Activated CD8-positive, alpha-beta T cell treated with anti-CD3 and anti-CD28 coated beads for 36 hours (primary cell): ENCODE results near the gene GSTP1. TPM values are rescaled to one million over a fixed set of nuclear protein-coding genes. Genes with fewer than 3 reads are reported as not detected.
"Not testable (repeated sequence)": the region's sequence is repeated elsewhere in the genome, so short reads cannot be mapped to it uniquely, and the experiment has no call there.

Experiments used
- ATAC-seq: fragments of 200-7000 bp; cut with Tn5 transposase; one replicate; pipeline ENCODE4 v1.10.0; 2021; ENCODE audit warnings: mild to moderate bottlenecking, moderate library complexity
- CTCF ChIA-PET: fragments of 350-600 bp; sonication (Branson Sonifier 250); formaldehyde crosslinking; loops from one replicate; lab custom pipeline; 2021; ENCODE audit warnings: antibody characterized with exemption; lab: Charles Lee
- POLR2A ChIA-PET: fragments of 350-600 bp; sonication (Branson Sonifier 250); formaldehyde crosslinking; loops from one replicate; lab custom pipeline; 2021; ENCODE audit warnings: antibody characterized with exemption; lab: Charles Lee
- DNase-seq: peaks from one replicate; pipeline ENCODE4 v3.0.0-alpha.2; 2020
- H3K27ac Mint-ChIP-seq: one replicate; pipeline ENCODE4 v1.8.0; 2021; ENCODE audit warnings: mild to moderate bottlenecking, mixed read lengths
- H3K27me3 Mint-ChIP-seq: one replicate; pipeline ENCODE4 v1.8.0; 2021; ENCODE audit warnings: mixed read lengths
- H3K36me3 Mint-ChIP-seq: one replicate; pipeline ENCODE4 v1.8.0; 2021; ENCODE audit warnings: low read depth, mixed read lengths
- H3K4me1 Mint-ChIP-seq: one replicate; pipeline ENCODE4 v1.8.0; 2021; ENCODE audit warnings: low read depth, mixed read lengths
- H3K4me3 Mint-ChIP-seq: one replicate; pipeline ENCODE4 v1.8.0; 2021; ENCODE audit warnings: mild to moderate bottlenecking, moderate library complexity, mixed read lengths
- H3K9me3 Mint-ChIP-seq: one replicate; pipeline ENCODE4 v1.8.0; 2021; ENCODE audit warnings: mixed read lengths
- intact Hi-C: fragments of 100-400 bp; cut with micrococcal nuclease; formaldehyde crosslinking; loops from one replicate; pipeline ENCODE4 v1.10.0; 2022
- total RNA-seq, 2 experiments: library from RNA; stranded (reverse); gene quantifications; one replicate each; pipeline ENCODE4 v1.2.3, GENCODE V29; 2021
- TF ChIP-seq, protein P1 (sequence below): fragments of 200-600 bp; IDR thresholded peaks from one replicate; pipeline ENCODE4 v1.8.0; 2022; ENCODE audit warnings: antibody characterized with exemption, mild to moderate bottlenecking

Gene GSTP1
- total RNA-seq, 2 experiments from 2014 or later = 467 to 472 TPM

DNA sequence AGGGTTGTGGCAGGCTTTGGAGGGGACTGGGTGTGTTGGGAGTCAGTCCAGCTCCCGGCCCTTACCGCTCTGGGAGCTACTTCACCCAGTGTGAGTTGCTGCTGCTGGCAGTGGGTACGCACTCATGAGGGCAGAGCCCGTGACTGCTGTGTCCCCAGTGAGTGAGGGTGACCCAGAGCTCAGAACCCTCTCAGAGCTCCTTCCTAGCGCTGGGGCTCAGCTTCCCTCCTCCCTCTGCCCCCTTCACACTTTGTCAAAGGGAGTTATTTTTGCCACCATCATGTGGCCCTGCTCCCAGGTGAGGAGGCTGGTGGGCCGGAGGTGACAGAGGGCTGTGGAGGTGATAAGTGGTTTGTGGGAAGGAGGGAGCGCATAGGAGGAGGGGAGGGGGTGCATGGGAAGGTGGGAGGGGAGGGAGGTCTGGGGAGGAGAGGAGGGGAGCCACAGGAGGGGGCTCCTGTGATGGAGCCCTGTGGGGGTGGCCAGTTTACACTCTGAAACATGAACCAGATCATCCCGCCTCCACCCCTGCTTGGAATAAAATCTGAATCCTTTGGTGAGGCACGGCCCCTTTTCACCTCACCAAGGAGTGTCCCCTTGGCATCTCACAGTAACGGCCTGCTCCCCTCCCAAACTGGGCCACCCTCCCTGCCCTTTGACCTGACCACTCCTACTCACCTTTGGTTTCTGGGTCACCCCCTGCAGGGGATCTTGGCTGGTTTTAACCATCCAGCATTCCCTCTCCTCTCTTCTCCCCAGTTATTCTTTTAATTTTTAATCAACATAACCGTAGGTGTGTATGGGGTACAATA is 33.0 kb downstream of the GSTP1 start:
- H3K4me3 Mint-ChIP-seq = peak overlapping the region; percentile 77
- ChIA-PET POLR2A (interaction anchor here (0.5 to 4.3 kb wide), 5 partner anchors 10 to 396 kb away, joined by 3 to 48 read pairs (median 3); partner anchors contain the start of gene NUDT8), CTCF (interaction anchor here (0.8 to 6.2 kb wide), 5 partner anchors 12 to 44 kb away, joined by 3 to 89 read pairs (median 4); partner anchors contain the start of genes GSTP1 and NUDT8)
- ATAC-seq (no peak), DNase-seq (no peak)
- intact Hi-C loops = no loop called here
- H3K27ac Mint-ChIP-seq = peak overlapping the region; percentile 99
- H3K4me1 Mint-ChIP-seq = peaks cover 26% of the 10 kb centered on the region
- TF ChIP-seq, protein P1, sequence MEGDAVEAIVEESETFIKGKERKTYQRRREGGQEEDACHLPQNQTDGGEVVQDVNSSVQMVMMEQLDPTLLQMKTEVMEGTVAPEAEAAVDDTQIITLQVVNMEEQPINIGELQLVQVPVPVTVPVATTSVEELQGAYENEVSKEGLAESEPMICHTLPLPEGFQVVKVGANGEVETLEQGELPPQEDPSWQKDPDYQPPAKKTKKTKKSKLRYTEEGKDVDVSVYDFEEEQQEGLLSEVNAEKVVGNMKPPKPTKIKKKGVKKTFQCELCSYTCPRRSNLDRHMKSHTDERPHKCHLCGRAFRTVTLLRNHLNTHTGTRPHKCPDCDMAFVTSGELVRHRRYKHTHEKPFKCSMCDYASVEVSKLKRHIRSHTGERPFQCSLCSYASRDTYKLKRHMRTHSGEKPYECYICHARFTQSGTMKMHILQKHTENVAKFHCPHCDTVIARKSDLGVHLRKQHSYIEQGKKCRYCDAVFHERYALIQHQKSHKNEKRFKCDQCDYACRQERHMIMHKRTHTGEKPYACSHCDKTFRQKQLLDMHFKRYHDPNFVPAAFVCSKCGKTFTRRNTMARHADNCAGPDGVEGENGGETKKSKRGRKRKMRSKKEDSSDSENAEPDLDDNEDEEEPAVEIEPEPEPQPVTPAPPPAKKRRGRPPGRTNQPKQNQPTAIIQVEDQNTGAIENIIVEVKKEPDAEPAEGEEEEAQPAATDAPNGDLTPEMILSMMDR = no peak
- no peaks in the 10 kb centered on the region for H3K27me3 Mint-ChIP-seq
- peaks cover 9% of the 10 kb centered on the region for H3K36me3 Mint-ChIP-seq
- no peaks in the 10 kb centered on the region for H3K9me3 Mint-ChIP-seq

- ChIA-PET POLR2A (interaction anchor here (0.6 to 1.7 kb wide), 4 partner anchors 9 to 40 kb away, joined by 3 to 10 read pairs (median 3); partner anchors contain the start of gene NUDT8), CTCF (interaction anchor here (1.0 to 6.2 kb wide), 3 partner anchors 12 to 45 kb away, joined by 3 to 89 read pairs (median 4); partner anchors contain the start of gene NUDT8)
- ATAC-seq = no peak
- Mint-ChIP-seq H3K9me3 (no peaks in the 10 kb centered on the region), H3K4me1 (peaks cover 26% of the 10 kb centered on the region), H3K27me3 (no peaks in the 10 kb centered on the region), H3K27ac (peak overlapping the region; percentile 19), H3K36me3 (peaks cover 4% of the 10 kb centered on the region), H3K4me3 (peak overlapping the region; percentile 77)
- intact Hi-C loops = no loop called here
- DNase-seq = no peak
- TF ChIP-seq, protein P1 = no peak
Observed at GRCh38 chr11:67617243-67617953, 33.8 kb downstream of the GSTP1 start.

DNA sequence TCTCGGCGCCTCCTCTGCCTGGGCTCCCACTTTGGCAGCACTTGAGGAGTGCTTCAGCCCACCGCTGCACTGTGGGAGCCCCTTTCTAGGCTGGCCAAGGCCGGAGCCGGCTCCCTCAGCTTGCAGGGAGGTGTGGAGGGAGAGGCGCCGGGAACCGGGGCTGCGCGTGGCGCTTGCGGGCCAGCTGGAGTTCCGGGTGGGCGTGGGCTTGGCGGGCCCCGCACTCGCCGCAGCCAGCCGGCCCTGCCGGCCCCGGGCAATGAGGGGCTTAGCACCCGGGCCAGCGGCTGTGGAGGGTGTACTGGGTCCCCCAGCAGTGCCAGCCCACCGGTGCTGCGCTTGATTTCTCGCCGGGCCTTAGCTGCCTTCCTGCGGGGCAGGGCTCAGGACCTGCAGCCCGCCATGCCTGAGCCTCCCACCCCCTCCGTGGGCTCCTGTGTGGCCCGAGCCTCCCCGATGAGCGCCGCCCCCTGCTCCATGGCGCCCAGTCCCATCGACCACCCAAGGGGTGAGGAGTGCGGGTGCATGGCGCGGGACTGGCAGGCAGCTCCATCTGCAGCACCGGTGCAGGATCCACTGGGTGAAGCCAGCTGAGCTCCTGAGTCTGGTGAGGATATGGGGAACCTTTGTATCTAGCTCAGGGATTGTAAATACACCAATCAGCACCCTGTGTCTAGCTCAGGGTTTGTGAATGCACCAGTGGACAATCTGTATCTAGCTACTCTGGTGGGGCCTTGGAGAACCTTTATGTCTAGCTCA is 35.5 kb downstream of the GSTP1 start:
- DNase-seq, H3K27ac Mint-ChIP-seq, ATAC-seq, intact Hi-C loops, H3K36me3 Mint-ChIP-seq, H3K9me3 Mint-ChIP-seq, H3K27me3 Mint-ChIP-seq, H3K4me3 Mint-ChIP-seq: not testable (repeated sequence)
- peaks cover 13% of the 10 kb centered on the region for H3K4me1 Mint-ChIP-seq
- ChIA-PET CTCF (interaction anchor here (2.2 kb wide), 1 partner anchor 10 kb away, joined by 10 read pairs; the partner anchor contains the start of gene NUDT8), POLR2A (interaction anchor here (0.8 kb wide), 1 partner anchor 10 kb away, joined by 3 read pairs; no protein-coding TSS in a partner anchor)

GRCh38 chr11:67619683-67620618 is 36.3 kb downstream of the GSTP1 start:
- H3K36me3 Mint-ChIP-seq, H3K4me3 Mint-ChIP-seq, DNase-seq, H3K9me3 Mint-ChIP-seq, H3K4me1 Mint-ChIP-seq, H3K27me3 Mint-ChIP-seq, ATAC-seq, intact Hi-C loops, H3K27ac Mint-ChIP-seq: not testable (repeated sequence)
- ChIA-PET POLR2A (interaction anchor here (0.8 kb wide), 1 partner anchor 9 kb away, joined by 3 read pairs; no protein-coding TSS in a partner anchor), CTCF (interaction anchor here (2.2 kb wide), 1 partner anchor 9 kb away, joined by 10 read pairs; the partner anchor contains the start of gene NUDT8)

DNA sequence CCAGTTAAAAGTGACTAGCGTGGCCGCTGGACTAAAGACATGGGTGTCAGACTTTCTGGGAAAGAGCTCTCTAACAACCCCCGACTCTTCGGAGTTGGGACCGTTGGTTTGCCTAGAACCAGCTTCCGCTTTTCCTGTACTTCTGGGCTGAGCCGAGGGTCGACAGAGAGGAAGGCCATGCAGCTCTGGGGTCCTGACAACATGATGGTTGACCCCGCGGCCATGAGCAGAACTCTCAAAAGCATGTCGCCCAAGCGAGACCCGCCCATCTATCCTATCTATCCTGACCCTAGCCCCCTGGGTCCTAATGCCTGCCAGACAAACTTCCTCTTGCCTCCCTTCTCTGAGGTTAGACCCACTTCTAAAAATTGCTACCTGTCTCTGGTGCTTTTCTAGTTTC is 37.0 kb downstream of the GSTP1 start:
- ATAC-seq, H3K9me3 Mint-ChIP-seq, H3K27ac Mint-ChIP-seq, H3K27me3 Mint-ChIP-seq, H3K36me3 Mint-ChIP-seq, DNase-seq, H3K4me1 Mint-ChIP-seq, H3K4me3 Mint-ChIP-seq, POLR2A ChIA-PET, intact Hi-C loops: not testable (repeated sequence)
- CTCF ChIA-PET = interaction anchor here (2.2 kb wide), 1 partner anchor 9 kb away, joined by 10 read pairs; the partner anchor contains the start of gene NUDT8

GRCh38 chr11:67621928-67622327 is 38.3 kb downstream of the GSTP1 start:
- POLR2A ChIA-PET, H3K9me3 Mint-ChIP-seq, H3K27me3 Mint-ChIP-seq, H3K4me3 Mint-ChIP-seq, DNase-seq, H3K4me1 Mint-ChIP-seq, H3K27ac Mint-ChIP-seq, H3K36me3 Mint-ChIP-seq, intact Hi-C loops, ATAC-seq: not testable (repeated sequence)
- CTCF ChIA-PET = interaction anchor here (1.3 kb wide), 1 partner anchor 14 kb away, joined by 3 read pairs; no protein-coding TSS in a partner anchor

DNA sequence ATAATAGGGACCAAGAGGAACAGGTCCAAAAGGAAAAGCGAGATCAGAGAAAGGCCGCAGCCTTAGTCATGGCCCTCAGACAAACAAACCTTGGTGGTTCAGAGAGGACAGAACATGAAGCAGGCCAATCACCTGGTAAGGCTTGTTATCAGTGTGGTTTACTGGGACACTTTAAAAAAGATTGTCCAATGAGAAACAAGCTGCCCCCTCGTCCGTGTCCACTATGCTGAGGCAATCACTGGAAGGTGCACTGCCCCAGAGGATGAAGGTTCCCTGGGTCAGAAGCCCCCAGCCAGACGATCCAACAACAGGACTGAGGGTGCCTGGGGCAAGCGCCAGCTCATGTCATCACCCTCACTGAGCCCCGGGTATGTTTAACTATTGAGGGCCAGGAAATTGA is 39.3 kb downstream of the GSTP1 start:
- POLR2A ChIA-PET, H3K9me3 Mint-ChIP-seq, H3K4me3 Mint-ChIP-seq, ATAC-seq, H3K36me3 Mint-ChIP-seq, DNase-seq, CTCF ChIA-PET, H3K27ac Mint-ChIP-seq, H3K27me3 Mint-ChIP-seq, H3K4me1 Mint-ChIP-seq, intact Hi-C loops: not testable (repeated sequence)

DNA sequence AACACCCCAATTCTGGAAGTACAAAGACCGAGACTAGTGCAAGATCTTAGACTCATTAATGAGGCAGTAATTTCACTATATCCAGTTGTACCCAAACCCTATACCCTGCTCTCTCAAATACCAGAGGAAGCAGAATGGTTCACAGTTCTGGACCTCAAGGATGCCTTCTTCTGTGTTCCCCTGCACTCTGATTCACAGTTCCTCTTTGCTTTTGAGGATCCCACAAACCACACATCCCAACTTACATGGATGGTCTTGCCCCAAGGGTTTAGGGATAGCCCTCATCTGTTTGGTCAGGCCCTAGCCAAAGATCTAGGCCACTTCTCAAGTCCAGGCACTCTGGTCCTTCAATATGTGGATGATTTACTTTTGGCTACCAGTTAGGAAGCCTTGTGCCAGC is 40.2 kb downstream of the GSTP1 start:
- H3K27ac Mint-ChIP-seq, ATAC-seq, H3K27me3 Mint-ChIP-seq, H3K9me3 Mint-ChIP-seq, intact Hi-C loops, H3K4me1 Mint-ChIP-seq, H3K36me3 Mint-ChIP-seq, H3K4me3 Mint-ChIP-seq, CTCF ChIA-PET, DNase-seq: not testable (repeated sequence)
- POLR2A ChIA-PET = interaction anchor here (1.0 kb wide), 1 partner anchor 9 kb away, joined by 4 read pairs; no protein-coding TSS in a partner anchor
